ENCODE measurements around the gene TNRC6C. TPM values are rescaled to one million over a fixed set of nuclear protein-coding genes. Genes with fewer than 3 reads are reported as not detected.
A peak's percentile ranks its signal among the peaks of the same experiment; 100 is the strongest.
"Not testable (repeated sequence)": the region's sequence is repeated elsewhere in the genome, so short reads cannot be mapped to it uniquely, and the experiment has no call there.

TNRC6C gene
- total RNA-seq, 1 experiment from 2014 or later = 3.2 TPM

- DNase-seq (ENCODE audit: low read depth) = no peak
These were observed 84.5 kb downstream of the TNRC6C start for GRCh38 chr17:78043031-78043430.

GRCh38 chr17:78044280-78044835 is 85.9 kb downstream of the TNRC6C start:
- peak; percentile 27 for DNase-seq (ENCODE audit: low read depth)

- DNase-seq (ENCODE audit: low read depth) = no peak
These were observed 86.8 kb downstream of the TNRC6C start for GRCh38 chr17:78045316-78045715.

GRCh38 chr17:78046923-78047322 is 88.4 kb downstream of the TNRC6C start:
- no peak for DNase-seq (ENCODE audit: low read depth)

- no peak for DNase-seq (ENCODE audit: low read depth)
These were observed 90.1 kb downstream of the TNRC6C start for GRCh38 chr17:78048346-78049292.

- DNase-seq (ENCODE audit: low read depth) = no peak
These were observed 91.1 kb downstream of the TNRC6C start for GRCh38 chr17:78049609-78050008.

- no peak for DNase-seq (ENCODE audit: low read depth)
These were observed 92.9 kb downstream of the TNRC6C start for GRCh38 chr17:78051186-78051972.

GRCh38 chr17:78053777-78054468 is 95.4 kb downstream of the TNRC6C start:
- DNase-seq (ENCODE audit: low read depth) = no peak

GRCh38 chr17:78057113-78057740 is 98.7 kb downstream of the TNRC6C start:
- DNase-seq (ENCODE audit: low read depth) = no peak

- no peak for DNase-seq (ENCODE audit: low read depth)
These were observed 99.5 kb downstream of the TNRC6C start for GRCh38 chr17:78058001-78058400.

GRCh38 chr17:78058581-78058980 is 100.1 kb downstream of the TNRC6C start:
- no peak for DNase-seq (ENCODE audit: low read depth)

GRCh38 chr17:78062596-78062995 is 104.1 kb downstream of the TNRC6C start:
- DNase-seq (ENCODE audit: low read depth) = no peak

GRCh38 chr17:78063489-78063888 is 105.0 kb downstream of the TNRC6C start:
- no peak for DNase-seq (ENCODE audit: low read depth)

GRCh38 chr17:78064708-78065107 is 106.2 kb downstream of the TNRC6C start:
- no peak for DNase-seq (ENCODE audit: low read depth)

- DNase-seq (ENCODE audit: low read depth) = not testable (repeated sequence)
These were observed 108.5 kb downstream of the TNRC6C start for GRCh38 chr17:78066976-78067375.

- DNase-seq (ENCODE audit: low read depth) = no peak
These were observed 111.2 kb downstream of the TNRC6C start for GRCh38 chr17:78069695-78070094.

GRCh38 chr17:78072961-78073360 is 114.5 kb downstream of the TNRC6C start:
- DNase-seq (ENCODE audit: low read depth) = no peak

GRCh38 chr17:78075011-78075410 is 116.5 kb downstream of the TNRC6C start:
- no peak for DNase-seq (ENCODE audit: low read depth)

- no peak for DNase-seq (ENCODE audit: low read depth)
These were observed 117.0 kb downstream of the TNRC6C start for GRCh38 chr17:78075545-78075944.

- no peak for DNase-seq (ENCODE audit: low read depth)
These were observed 120.8 kb downstream of the TNRC6C start for GRCh38 chr17:78079253-78079652.

- DNase-seq (ENCODE audit: low read depth) = no peak
These were observed 123.0 kb downstream of the TNRC6C start for GRCh38 chr17:78081551-78081950.
